Neural progenitor cell (in vitro differentiated cells): Measurements from ENCODE around the gene PEX7.

Source experiments
- EZH2 ChIP-seq: fragments of 200-600 bp; sonication (generic); IDR thresholded peaks from 2 replicates; pipeline ENCODE4 v1.6.1; 2017; ENCODE audit warnings: antibody characterized with exemption, mild to moderate bottlenecking, moderate library complexity
- TF ChIP-seq, protein P1 (sequence below): fragments of 200-600 bp; sonication (generic); IDR thresholded peaks from 2 replicates; pipeline ENCODE4 v1.5.1; 2017; ENCODE audit warnings: antibody characterized with exemption, mild to moderate bottlenecking

DNA sequence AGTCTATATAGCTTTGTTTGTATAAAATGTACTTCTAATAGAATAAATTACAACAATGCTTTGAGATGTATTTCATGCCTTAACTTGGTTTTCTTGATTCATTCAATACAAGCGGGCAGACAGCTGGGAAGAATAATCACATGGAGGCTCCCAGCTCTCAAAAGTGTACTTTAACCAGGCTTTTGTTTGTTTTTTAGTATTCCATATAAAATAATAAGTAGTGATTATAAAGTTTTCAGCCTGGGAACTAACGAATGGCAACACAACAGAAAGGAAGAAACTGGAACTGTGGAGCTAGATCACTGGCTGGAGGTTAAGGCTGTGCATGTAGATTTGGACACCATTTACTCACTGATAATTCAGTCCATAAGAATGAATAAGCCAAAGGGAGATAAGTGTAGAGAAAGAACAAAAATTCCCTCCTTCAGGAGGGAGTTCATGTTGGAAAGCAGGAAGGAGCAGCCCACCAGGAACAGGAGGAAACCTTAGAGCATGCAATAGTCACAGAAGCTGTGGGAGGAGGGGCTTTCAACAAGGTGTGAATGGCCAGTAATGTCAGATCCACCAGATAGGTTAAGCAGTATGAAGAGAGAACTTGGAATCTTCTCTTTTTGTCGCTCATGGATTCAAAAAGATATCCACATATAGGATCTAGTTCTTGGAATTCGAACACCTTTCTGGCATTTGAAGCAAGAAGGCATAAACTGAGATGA is 58.5 kb downstream of the PEX7 start:
- TF ChIP-seq, protein P1, sequence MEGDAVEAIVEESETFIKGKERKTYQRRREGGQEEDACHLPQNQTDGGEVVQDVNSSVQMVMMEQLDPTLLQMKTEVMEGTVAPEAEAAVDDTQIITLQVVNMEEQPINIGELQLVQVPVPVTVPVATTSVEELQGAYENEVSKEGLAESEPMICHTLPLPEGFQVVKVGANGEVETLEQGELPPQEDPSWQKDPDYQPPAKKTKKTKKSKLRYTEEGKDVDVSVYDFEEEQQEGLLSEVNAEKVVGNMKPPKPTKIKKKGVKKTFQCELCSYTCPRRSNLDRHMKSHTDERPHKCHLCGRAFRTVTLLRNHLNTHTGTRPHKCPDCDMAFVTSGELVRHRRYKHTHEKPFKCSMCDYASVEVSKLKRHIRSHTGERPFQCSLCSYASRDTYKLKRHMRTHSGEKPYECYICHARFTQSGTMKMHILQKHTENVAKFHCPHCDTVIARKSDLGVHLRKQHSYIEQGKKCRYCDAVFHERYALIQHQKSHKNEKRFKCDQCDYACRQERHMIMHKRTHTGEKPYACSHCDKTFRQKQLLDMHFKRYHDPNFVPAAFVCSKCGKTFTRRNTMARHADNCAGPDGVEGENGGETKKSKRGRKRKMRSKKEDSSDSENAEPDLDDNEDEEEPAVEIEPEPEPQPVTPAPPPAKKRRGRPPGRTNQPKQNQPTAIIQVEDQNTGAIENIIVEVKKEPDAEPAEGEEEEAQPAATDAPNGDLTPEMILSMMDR, result no peak
- TF ChIP-seq EZH2, result no peak
